ENCODE measurements around the gene EPB42. TPM values are rescaled to one million over a fixed set of nuclear protein-coding genes. Genes with fewer than 3 reads are reported as not detected.

EPB42 gene
- total RNA-seq, 1 experiment from 2014 or later, result not detected

DNA sequence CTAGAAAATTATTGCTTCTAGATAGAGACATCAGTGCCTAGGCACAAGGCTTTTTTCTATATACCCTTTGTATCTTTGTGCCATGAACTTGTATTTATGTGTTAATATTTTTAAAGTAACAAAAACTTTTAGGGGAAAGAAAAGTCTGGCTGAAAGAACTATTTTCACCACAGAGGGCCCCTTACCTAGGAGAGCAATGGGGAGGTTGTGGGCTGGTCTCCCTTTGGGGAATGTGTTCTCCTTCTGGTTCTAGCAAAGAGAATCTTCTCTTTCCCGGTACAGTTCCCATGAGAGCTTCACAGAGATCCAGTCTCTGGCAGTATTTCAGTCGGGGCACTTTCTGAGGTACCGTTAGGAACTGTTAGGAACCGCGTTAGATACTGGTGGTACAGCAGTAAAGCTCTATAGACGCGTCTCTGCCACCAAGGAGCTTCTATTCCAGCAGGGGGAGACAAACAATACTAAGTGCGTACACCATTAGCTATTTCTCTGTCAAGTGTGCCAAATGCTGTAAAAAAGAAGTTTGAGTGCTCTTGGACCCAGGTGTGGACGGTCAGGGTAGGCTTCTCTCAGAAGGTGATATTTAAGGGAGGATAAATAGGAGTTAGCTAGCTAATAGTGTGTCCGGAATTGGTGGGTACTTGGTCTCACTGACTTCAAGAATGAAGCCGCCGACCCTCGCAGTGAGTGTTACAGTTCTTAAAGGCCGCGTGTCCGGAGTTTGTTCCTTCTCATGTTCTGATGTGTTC lies 4.6 kb upstream of the EPB42 start:
- Histone ChIP-seq H4K20me1 (ENCODE audit: control insufficient read depth, insufficient read depth, insufficient read length) (no peaks in the 10 kb centered on the region), H3K23me2 (ENCODE audit: insufficient read length, low read depth, low read length, poor library complexity, severe bottlenecking) (no peaks in the 10 kb centered on the region), H3K27me3 (ENCODE audit: insufficient read depth, low read length) (no peaks in the 10 kb centered on the region), H3K14ac (ENCODE audit: insufficient read depth, low read length) (no peak overlapping the region), H3K79me1 (ENCODE audit: insufficient read depth, low read depth, low read length, poor library complexity, severe bottlenecking) (no peaks in the 10 kb centered on the region), H3K4ac (ENCODE audit: low read depth, low read length) (no peak overlapping the region), H2BK20ac (ENCODE audit: low read depth, low read length, poor library complexity, severe bottlenecking) (no peak overlapping the region), H2AK5ac (ENCODE audit: insufficient read length, low read length) (no peak overlapping the region), H3K79me2 (ENCODE audit: insufficient read depth, low read length) (no peaks in the 10 kb centered on the region), H3K4me2 (ENCODE audit: insufficient read depth, insufficient read length, low read length) (no peak overlapping the region), H3T11ph (ENCODE audit: low read length) (no peak overlapping the region), H2BK12ac (ENCODE audit: insufficient read length, low read depth, low read length) (no peak overlapping the region), H4K5ac (ENCODE audit: insufficient read length, low read depth, low read length) (no peak overlapping the region), H3K56ac (ENCODE audit: insufficient read length, low read depth, low read length) (no peak overlapping the region), H2BK15ac (ENCODE audit: low read depth, low read length) (no peak overlapping the region), H3K4me1 (ENCODE audit: insufficient read depth, low read length) (no peaks in the 10 kb centered on the region), H4K8ac (replicated peaks; ENCODE audit: insufficient read length, low read depth, low read length) (no peak overlapping the region), H3K18ac (ENCODE audit: insufficient read length, low read depth, low read length) (no peak overlapping the region), H3K23ac (ENCODE audit: insufficient read length, low read depth, low read length) (no peak overlapping the region), H3K9ac (ENCODE audit: extremely low read depth, insufficient read length, low read length) (no peak overlapping the region), H2AFZ (ENCODE audit: low read length) (no peak overlapping the region), H2BK5ac (ENCODE audit: insufficient read length, low read length) (no peak overlapping the region), H4K91ac (ENCODE audit: insufficient read length, low read depth, low read length) (no peak overlapping the region), H2BK120ac (ENCODE audit: low read depth, low read length, poor library complexity, severe bottlenecking) (no peak overlapping the region), H3K27ac (ENCODE audit: insufficient read length, low read depth, low read length) (no peak overlapping the region), H3K9me3 (ENCODE audit: control insufficient read depth, low read depth, low read length) (no peaks in the 10 kb centered on the region)
- Mint-ChIP-seq H3K27ac (no peak overlapping the region), H3K9me3 (no peaks in the 10 kb centered on the region), H3K36me3 (ENCODE audit: insufficient read depth in 1 of 3, low read depth in 3 of 3) (no peaks in the 10 kb centered on the region), H3K4me1 (no peaks in the 10 kb centered on the region), H3K27me3 (ENCODE audit: low read depth) (peaks cover 4% of the 10 kb centered on the region), H3K4me3 (no peak overlapping the region)
- DNase-seq, result peak; percentile 63
- WGBS (ENCODE audit: extremely low coverage, insufficient read length, low lambda C conversion rate), result no CpG with 5 or more reads among the region's 16 CpGs
- peak; percentile 86 for TF ChIP-seq CTCF (conservative IDR thresholded peaks at IDR 0.05)
